Measurements from ENCODE around the gene EIF3L. TPM values are rescaled to one million over a fixed set of nuclear protein-coding genes. Genes with fewer than 3 reads are reported as not detected.

Gene EIF3L
- total RNA-seq, 1 donor from 2014 or later = 258 TPM

DNA sequence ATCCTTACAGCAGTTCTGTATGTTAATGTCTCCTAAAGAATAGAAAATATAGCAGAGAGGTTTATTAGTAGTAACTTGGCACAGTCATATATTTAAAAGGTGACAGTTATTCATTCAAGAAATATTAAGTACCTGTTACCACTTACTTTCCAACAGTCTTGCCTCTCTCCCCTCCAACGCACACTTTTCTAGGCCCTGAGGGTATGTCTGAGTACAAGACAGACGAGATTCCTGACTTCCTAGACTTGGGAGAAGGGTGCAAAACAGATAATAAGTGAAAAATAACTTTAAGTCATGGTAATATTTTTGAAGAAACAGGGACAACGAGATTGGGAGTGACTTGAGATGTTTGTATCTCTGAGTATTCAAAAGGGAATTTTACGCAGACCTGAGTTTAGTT lies 1.6 kb downstream of the EIF3L start:
- no peak for DNase-seq (ENCODE audit: low spot score)

GRCh38 chr22:37852418-37852817 lies 3.2 kb downstream of the EIF3L start:
- DNase-seq (ENCODE audit: low spot score) = no peak

GRCh38 chr22:37854946-37855345 lies 5.7 kb downstream of the EIF3L start:
- no peak for DNase-seq (ENCODE audit: low spot score)

- no peak for DNase-seq (ENCODE audit: low spot score)
Observed at GRCh38 chr22:37855462-37855861, 6.2 kb downstream of the EIF3L start.

DNA sequence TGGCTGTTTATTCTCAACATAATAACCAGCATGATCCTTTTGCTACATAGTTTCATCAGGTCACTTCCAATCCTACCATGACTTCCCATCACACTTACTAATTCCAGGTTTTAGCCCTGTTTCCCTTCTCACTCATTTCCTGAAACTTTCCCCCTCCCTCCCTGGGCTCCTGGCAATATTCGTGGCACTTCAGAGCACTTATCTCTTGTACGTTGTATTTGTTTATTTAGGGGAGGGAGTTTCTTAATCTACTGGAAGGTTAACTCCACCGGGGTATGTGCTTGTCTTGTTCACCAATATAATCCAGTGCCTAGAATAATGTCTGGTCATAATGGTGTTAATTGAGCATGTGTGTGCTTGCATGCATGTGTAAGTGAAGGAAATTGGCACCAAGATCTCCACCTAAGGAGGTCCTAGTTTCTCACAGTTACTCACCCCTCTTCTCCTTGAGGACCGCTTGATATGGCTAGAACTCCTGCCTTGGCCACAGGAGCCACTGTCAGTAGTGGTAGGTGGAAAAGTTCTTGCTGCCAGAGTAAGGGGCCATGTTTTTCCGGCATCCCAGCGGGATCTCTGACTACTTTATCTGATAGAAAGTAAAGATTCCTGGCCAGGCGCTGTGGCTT lies 11.7 kb downstream of the EIF3L start:
- no peak for DNase-seq (ENCODE audit: low spot score)

- DNase-seq (ENCODE audit: low spot score) = no peak
Observed at GRCh38 chr22:37862570-37863325, 13.5 kb downstream of the EIF3L start.

GRCh38 chr22:37865510-37865909 lies 16.3 kb downstream of the EIF3L start:
- no peak for DNase-seq (ENCODE audit: low spot score)

GRCh38 chr22:37870273-37870672 lies 21.1 kb downstream of the EIF3L start:
- no peak for DNase-seq (ENCODE audit: low spot score)

GRCh38 chr22:37880668-37881440 lies 31.6 kb downstream of the EIF3L start:
- no peak for DNase-seq (ENCODE audit: low spot score)

DNA sequence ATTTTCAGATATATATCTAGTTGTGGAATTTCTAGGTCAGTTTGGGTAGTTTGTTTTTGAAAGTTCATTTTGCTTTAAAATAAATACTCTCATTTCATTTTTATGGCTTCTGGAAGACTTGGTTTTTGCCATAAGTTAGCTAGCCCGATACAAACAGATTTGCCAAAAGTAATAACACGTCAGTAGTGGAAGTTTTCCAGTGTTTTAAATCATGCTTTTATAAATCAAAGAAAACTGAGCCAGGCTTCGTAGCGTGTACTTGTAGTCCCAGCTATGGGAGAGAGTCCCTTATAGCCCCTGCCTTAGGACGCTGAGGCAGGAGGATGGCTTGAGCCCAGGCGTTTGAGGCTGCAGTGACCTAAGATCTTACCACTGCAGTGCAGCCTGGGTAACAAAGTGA lies 35.2 kb downstream of the EIF3L start:
- no peak for DNase-seq (ENCODE audit: low spot score)

- no peak for DNase-seq (ENCODE audit: low spot score)
Observed at GRCh38 chr22:37887584-37888378, 38.6 kb downstream of the EIF3L start.

DNA sequence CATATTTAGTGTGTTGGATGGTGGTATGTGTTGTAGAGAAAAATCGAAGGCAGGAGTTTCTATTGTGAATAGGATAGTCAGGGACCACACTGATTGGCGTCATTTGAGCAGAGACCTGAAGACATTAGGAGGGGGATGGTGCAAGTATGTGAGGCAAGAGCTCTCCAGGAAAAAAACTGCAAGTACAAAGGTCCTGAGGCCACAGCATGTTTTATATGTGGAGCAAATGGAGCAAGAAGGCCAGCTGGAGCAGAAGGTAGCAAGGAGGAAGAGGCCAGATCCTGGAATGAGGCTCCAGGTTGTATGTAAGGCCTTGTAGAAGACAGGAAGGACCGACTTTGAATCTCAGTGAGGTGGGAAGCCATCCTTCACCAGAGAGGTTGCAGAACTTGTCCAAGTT lies 42.7 kb downstream of the EIF3L start:
- DNase-seq (ENCODE audit: low spot score) = no peak

- no peak for DNase-seq (ENCODE audit: low spot score)
Observed at GRCh38 chr22:37892566-37893335, 43.5 kb downstream of the EIF3L start.

GRCh38 chr22:37893583-37893983 lies 44.4 kb downstream of the EIF3L start:
- no peak for DNase-seq (ENCODE audit: low spot score)

DNA sequence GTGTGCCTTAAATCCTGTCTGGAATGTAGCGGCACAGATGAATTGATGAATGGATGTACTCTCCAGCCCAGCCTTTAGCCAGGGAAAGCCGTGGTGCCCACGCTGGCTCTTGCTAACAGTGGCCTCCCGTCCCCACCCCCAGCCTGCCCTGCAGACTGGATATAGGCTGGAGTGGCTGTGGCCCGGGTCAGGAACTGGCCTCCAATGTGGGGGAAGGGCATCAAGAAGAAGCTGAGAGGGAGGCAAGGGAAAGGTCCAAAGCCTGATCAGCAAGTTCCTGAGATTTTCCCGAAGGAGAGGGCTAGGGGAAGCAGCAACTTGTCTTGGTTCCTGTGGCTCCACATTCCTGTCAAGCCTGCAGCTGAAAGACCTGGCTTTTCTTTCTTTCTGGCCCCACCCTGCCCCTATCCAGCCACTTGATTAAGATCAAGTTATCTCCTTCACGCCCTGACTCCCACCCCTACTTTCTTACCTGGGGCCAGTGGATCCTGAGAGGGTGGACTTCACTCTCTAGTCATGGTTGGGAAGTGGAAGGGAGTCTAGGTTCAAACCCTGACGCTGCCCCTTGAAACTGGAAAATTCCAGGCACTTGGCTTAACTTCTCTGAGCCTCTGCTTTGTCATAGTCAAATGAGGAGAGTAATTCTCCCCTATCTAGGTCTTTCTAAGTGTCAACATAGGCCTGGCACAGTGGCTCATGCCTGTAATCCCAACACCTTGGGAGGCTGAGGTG lies 45.9 kb downstream of the EIF3L start:
- no peak for DNase-seq (ENCODE audit: low spot score)

DNA sequence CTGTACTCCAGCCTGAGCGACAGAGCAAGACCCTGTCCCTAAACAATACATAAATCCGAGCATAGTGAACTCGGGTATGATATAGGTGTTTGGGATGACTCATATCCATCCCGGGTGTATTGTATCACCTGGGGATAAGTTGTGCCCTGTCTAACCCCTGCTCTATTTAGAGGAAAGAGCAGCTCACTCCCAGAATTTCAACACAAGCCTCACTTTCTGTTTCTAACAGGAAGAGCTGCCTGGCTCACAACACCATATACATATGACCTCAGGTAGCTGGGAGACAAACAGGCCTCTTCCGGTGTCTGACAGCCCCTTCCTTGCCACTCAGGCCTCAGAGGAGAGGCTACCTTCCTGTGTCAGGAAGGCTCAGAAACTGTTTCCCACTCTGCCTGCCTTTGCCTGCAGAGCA lies 47.0 kb downstream of the EIF3L start:
- no peak for DNase-seq (ENCODE audit: low spot score)

DNA sequence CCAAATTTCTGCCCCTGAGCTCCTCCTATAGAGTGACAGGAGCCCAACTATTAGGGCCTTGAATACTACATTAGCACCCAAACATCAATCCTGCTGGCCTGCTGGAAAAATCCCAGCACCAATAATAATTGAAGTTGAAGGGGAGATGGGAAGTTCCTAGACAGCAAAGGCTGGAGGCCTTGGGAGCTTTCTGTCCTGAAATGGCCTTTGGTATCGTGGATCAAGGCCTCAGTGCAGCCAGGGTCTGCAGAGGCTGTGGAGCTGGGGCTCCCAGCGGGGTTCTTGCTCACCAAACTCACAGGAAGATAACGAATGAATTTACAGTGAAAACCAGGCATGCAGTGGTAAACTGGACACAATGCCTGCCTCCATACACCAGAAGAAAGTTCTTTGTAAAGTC lies 47.7 kb downstream of the EIF3L start:
- DNase-seq (ENCODE audit: low spot score) = no peak

DNA sequence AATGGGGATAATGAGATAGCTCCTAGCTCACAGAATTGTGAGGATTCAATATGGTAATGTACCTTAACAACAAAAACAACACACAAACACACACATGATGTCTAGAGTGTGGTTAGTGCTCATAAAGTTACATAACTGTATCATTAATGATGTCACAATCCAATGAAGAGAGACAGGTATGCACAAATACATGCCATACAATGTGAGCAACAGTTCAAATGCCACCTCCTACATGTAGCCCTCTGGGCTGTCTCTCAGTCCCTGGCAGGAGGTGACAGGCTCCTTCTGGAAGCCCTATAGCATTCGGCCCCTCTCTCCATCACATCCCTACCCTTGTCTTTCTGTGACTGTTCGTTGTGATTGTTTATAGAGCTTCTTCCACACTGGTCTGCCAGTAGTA lies 48.6 kb downstream of the EIF3L start:
- DNase-seq (ENCODE audit: low spot score) = no peak

DNA sequence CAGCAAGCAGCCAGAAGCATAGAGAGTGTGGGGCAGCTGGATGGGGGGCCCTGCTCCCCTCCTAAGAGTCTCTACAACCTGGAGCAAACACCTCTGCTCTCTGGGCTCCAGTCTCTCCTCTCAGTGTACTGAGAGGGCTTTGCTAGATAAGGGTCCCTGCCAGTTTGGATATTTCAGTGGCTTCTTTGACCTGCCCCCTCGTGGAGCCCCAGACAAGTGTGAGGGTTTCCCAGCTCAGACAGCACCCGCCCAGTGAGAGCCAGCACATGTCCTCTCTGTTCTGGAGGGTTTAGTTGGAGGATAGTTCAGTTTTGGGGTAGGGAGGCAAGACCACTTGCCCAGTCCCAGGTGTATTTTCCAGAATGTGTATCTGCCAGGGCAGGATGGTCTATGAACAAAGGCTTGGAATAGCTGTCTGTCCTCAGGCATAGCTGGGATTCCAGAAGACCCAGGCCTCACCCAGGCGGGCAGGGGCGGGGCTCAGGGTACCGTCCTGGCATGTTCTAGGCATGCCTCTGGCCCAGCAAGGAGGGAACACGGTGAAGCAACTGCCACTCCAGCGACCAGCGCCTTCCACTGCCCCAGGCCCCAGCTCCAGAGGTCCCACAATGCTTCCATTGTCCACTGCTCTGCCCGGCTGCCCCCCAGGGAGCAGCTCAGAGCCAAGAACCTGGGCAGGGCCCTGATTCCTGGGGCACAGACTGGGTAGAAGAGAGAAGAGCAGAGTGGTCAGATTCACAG lies 49.4 kb downstream of the EIF3L start:
- DNase-seq (ENCODE audit: low spot score) = no peak

Measured in mesenteric fat pad (tissue), 1 donor.